Dendritic cell treated with granulocyte-macrophage colony-stimulating factor and Interleukin-4, amounts not matched to agents 40 ng/mL and 50 ng/mL, for 4 days (primary cell): ENCODE data around the gene ZNF574.
"Not testable (repeated sequence)": the region's sequence is repeated elsewhere in the genome, so short reads cannot be mapped to it uniquely, and the experiment has no call there.

Source experiments
- H3K27ac Mint-ChIP-seq: one replicate; pipeline ENCODE4 v1.8.0; 2022; ENCODE audit warnings: mild to moderate bottlenecking, mixed read lengths
- H3K27me3 Mint-ChIP-seq: one replicate; pipeline ENCODE4 v1.8.0; 2022; ENCODE audit warnings: mild to moderate bottlenecking, mixed read lengths
- H3K36me3 Mint-ChIP-seq: one replicate; pipeline ENCODE4 v1.8.0; 2022; ENCODE audit warnings: low read depth, mixed read lengths
- H3K4me1 Mint-ChIP-seq: one replicate; pipeline ENCODE4 v1.8.0; 2022; ENCODE audit warnings: low read depth, mixed read lengths
- H3K4me3 Mint-ChIP-seq: one replicate; pipeline ENCODE4 v1.8.0; 2022; ENCODE audit warnings: mild to moderate bottlenecking, moderate library complexity, mixed read lengths
- H3K9me3 Mint-ChIP-seq: one replicate; pipeline ENCODE4 v1.8.0; 2022; ENCODE audit warnings: mixed read lengths
- intact Hi-C: fragments of 100-400 bp; cut with micrococcal nuclease; formaldehyde crosslinking; loops from one replicate; pipeline ENCODE4 v1.15.0; 2022

ZNF574 gene

GRCh38 chr19:42095142-42095813 is 19.3 kb downstream of the ZNF574 start:
- H3K36me3 Mint-ChIP-seq = peaks cover 94% of the 10 kb centered on the region
- H3K27me3 Mint-ChIP-seq = no peaks in the 10 kb centered on the region
- intact Hi-C loops = no loop called here
- H3K4me1 Mint-ChIP-seq = peaks cover 11% of the 10 kb centered on the region
- no peak overlapping the region for H3K27ac Mint-ChIP-seq
- H3K9me3 Mint-ChIP-seq = no peaks in the 10 kb centered on the region
- no peak overlapping the region for H3K4me3 Mint-ChIP-seq

- Mint-ChIP-seq H3K27me3 (no peaks in the 10 kb centered on the region), H3K9me3 (no peaks in the 10 kb centered on the region), H3K4me1 (peaks cover 6% of the 10 kb centered on the region), H3K4me3 (no peak overlapping the region), H3K27ac (no peak overlapping the region), H3K36me3 (peaks cover 94% of the 10 kb centered on the region)
- intact Hi-C loops = no loop called here
Measured at GRCh38 chr19:42095814-42096230, 19.9 kb downstream of the ZNF574 start.

GRCh38 chr19:42096255-42096837 is 20.4 kb downstream of the ZNF574 start:
- H3K9me3 Mint-ChIP-seq = no peaks in the 10 kb centered on the region

GRCh38 chr19:42097461-42097860 is 21.5 kb downstream of the ZNF574 start:
- intact Hi-C loops = no loop called here
- no peaks in the 10 kb centered on the region for H3K9me3 Mint-ChIP-seq
- no peak overlapping the region for H3K27ac Mint-ChIP-seq
- H3K4me1 Mint-ChIP-seq = no peaks in the 10 kb centered on the region
- no peak overlapping the region for H3K4me3 Mint-ChIP-seq
- H3K27me3 Mint-ChIP-seq = no peaks in the 10 kb centered on the region
- H3K36me3 Mint-ChIP-seq = peaks cover 93% of the 10 kb centered on the region

More at GRCh38 chr19:42096255-42096837, 20.4 kb downstream of the ZNF574 start:
- peaks cover under 1% of the 10 kb centered on the region for H3K4me1 Mint-ChIP-seq
- no peak overlapping the region for H3K27ac Mint-ChIP-seq
- H3K36me3 Mint-ChIP-seq = peaks cover 94% of the 10 kb centered on the region
- H3K4me3 Mint-ChIP-seq = no peak overlapping the region
- intact Hi-C loops = no loop called here
- no peaks in the 10 kb centered on the region for H3K27me3 Mint-ChIP-seq

GRCh38 chr19:42098781-42099180 is 22.8 kb downstream of the ZNF574 start:
- Mint-ChIP-seq H3K4me3 (no peak overlapping the region), H3K27me3 (no peaks in the 10 kb centered on the region), H3K4me1 (no peaks in the 10 kb centered on the region), H3K9me3 (no peaks in the 10 kb centered on the region), H3K27ac (no peak overlapping the region), H3K36me3 (peaks cover 95% of the 10 kb centered on the region)
- intact Hi-C loops = no loop called here

- Mint-ChIP-seq H3K27me3 (no peaks in the 10 kb centered on the region), H3K9me3 (no peaks in the 10 kb centered on the region), H3K36me3 (peaks cover 93% of the 10 kb centered on the region), H3K4me1 (no peaks in the 10 kb centered on the region), H3K4me3 (no peak overlapping the region), H3K27ac (peak overlapping the region; percentile 27)
- intact Hi-C loops = no loop called here
Measured at GRCh38 chr19:42099336-42099925, 23.5 kb downstream of the ZNF574 start.

- not testable (repeated sequence) for H3K9me3 Mint-ChIP-seq, H3K27me3 Mint-ChIP-seq, H3K27ac Mint-ChIP-seq, H3K4me1 Mint-ChIP-seq, H3K4me3 Mint-ChIP-seq
- intact Hi-C loops = loop anchor here (10.0 kb wide), 2 partner anchors 195 to 335 kb away; no protein-coding TSS in a partner anchor
- H3K36me3 Mint-ChIP-seq = peaks cover 93% of the 10 kb centered on the region
Measured at GRCh38 chr19:42100241-42100640, 24.3 kb downstream of the ZNF574 start.

GRCh38 chr19:42102877-42103276 is 26.9 kb downstream of the ZNF574 start:
- Mint-ChIP-seq H3K4me1 (peaks cover 20% of the 10 kb centered on the region), H3K9me3 (no peaks in the 10 kb centered on the region), H3K36me3 (peaks cover 87% of the 10 kb centered on the region), H3K27ac (no peak overlapping the region), H3K27me3 (no peaks in the 10 kb centered on the region), H3K4me3 (no peak overlapping the region)
- intact Hi-C loops = loop anchor here (10.0 kb wide), 2 partner anchors 192 to 332 kb away; no protein-coding TSS in a partner anchor

- Mint-ChIP-seq H3K4me3 (no peak overlapping the region), H3K27me3 (no peaks in the 10 kb centered on the region), H3K27ac (no peak overlapping the region), H3K9me3 (no peaks in the 10 kb centered on the region), H3K4me1 (peaks cover 34% of the 10 kb centered on the region), H3K36me3 (peaks cover 67% of the 10 kb centered on the region)
- intact Hi-C loops = loop anchor here (5.0 to 10.0 kb wide), 3 partner anchors 189 to 329 kb away; no protein-coding TSS in a partner anchor
Measured at GRCh38 chr19:42105368-42105767, 29.4 kb downstream of the ZNF574 start.

- H3K4me1 Mint-ChIP-seq = peaks cover 55% of the 10 kb centered on the region
- no peaks in the 10 kb centered on the region for H3K9me3 Mint-ChIP-seq
- H3K36me3 Mint-ChIP-seq = peaks cover 72% of the 10 kb centered on the region
- no peaks in the 10 kb centered on the region for H3K27me3 Mint-ChIP-seq
- intact Hi-C loops = loop anchor here (1.0 to 10.0 kb wide), 6 partner anchors 24 to 326 kb away; partner anchors contain the start of genes MEGF8 and POU2F2
- no peak overlapping the region for H3K27ac Mint-ChIP-seq
- H3K4me3 Mint-ChIP-seq = no peak overlapping the region
Measured at GRCh38 chr19:42108527-42109389, 32.8 kb downstream of the ZNF574 start.

- peaks cover 70% of the 10 kb centered on the region for H3K36me3 Mint-ChIP-seq
- H3K27me3 Mint-ChIP-seq = no peaks in the 10 kb centered on the region
- intact Hi-C loops = loop anchor here (2.0 to 10.0 kb wide), 4 partner anchors 23 to 325 kb away; partner anchors contain the start of gene POU2F2
- peaks cover 59% of the 10 kb centered on the region for H3K4me1 Mint-ChIP-seq
- no peak overlapping the region for H3K4me3 Mint-ChIP-seq
- no peak overlapping the region for H3K27ac Mint-ChIP-seq
- H3K9me3 Mint-ChIP-seq = no peaks in the 10 kb centered on the region
Measured at GRCh38 chr19:42109896-42110295, 33.9 kb downstream of the ZNF574 start.

- H3K27me3 Mint-ChIP-seq = no peaks in the 10 kb centered on the region
- H3K4me1 Mint-ChIP-seq = peaks cover 59% of the 10 kb centered on the region
- peaks cover 70% of the 10 kb centered on the region for H3K36me3 Mint-ChIP-seq
- no peak overlapping the region for H3K27ac Mint-ChIP-seq
- intact Hi-C loops = no loop called here
- no peak overlapping the region for H3K4me3 Mint-ChIP-seq
- no peaks in the 10 kb centered on the region for H3K9me3 Mint-ChIP-seq
Measured at GRCh38 chr19:42110658-42111057, 34.7 kb downstream of the ZNF574 start.

GRCh38 chr19:42111384-42111783 is 35.4 kb downstream of the ZNF574 start:
- Mint-ChIP-seq H3K4me1 (peaks cover 57% of the 10 kb centered on the region), H3K9me3 (no peaks in the 10 kb centered on the region), H3K27ac (peak overlapping the region; percentile 2), H3K27me3 (no peaks in the 10 kb centered on the region), H3K4me3 (no peak overlapping the region), H3K36me3 (peaks cover 70% of the 10 kb centered on the region)
- intact Hi-C loops = no loop called here
